HEK293 (cell line): ENCODE data around the gene CCDC92B.
A peak's percentile ranks its signal among the peaks of the same experiment; 100 is the strongest.

ENCODE experiments used
- CTCF ChIA-PET: fragments of 350-600 bp; formaldehyde crosslinking; extraction: SDS; loops from one replicate; lab custom pipeline; 2021; ENCODE audit warnings: antibody characterized with exemption; lab: Yijun Ruan, JAX
- POLR2A ChIA-PET: fragments of 300-600 bp; formaldehyde crosslinking; extraction: SDS; loops from one replicate; lab custom pipeline; 2020; ENCODE audit warnings: antibody characterized with exemption, inconsistent platforms; lab: Yijun Ruan, JAX
- H3K27ac ChIP-seq: fragments of 200-500 bp; sonication (Bioruptor generic); 2 replicates; pipeline ENCODE4 v1.5.1; 2014; ENCODE audit warnings: low read depth, low read length, control low read depth, inconsistent platforms; ENCODE audit errors: extremely low read depth
- H3K36me3 ChIP-seq, 2 experiments: fragments of 200-500 bp in 1 of 2; sonication (Bioruptor generic) in 1 of 2; 1 replicate in 1 of 2; 2 replicates in 1 of 2; pipeline ENCODE4 v1.5.1; 2014 to 2017; ENCODE audit warnings: inconsistent platforms in 2 of 2, low read length in 2 of 2; ENCODE audit not compliant: control insufficient read depth in 2 of 2, insufficient read depth in 1 of 2
- H3K4me1 ChIP-seq: fragments of 200-500 bp; sonication (Bioruptor generic); 2 replicates; pipeline ENCODE4 v1.5.1; 2014; ENCODE audit warnings: mild to moderate bottlenecking, low read length, inconsistent platforms; ENCODE audit not compliant: control insufficient read depth, insufficient read depth
- H3K4me3 ChIP-seq: 2 replicates; pipeline ENCODE4 v1.5.1; 2011; ENCODE audit warnings: low read depth, mild to moderate bottlenecking, control low read depth, low read length, moderate library complexity
- H3K9me3 ChIP-seq: fragments of 200-500 bp; sonication (Bioruptor generic); 2 replicates; pipeline ENCODE4 v1.5.1; 2014; ENCODE audit warnings: low read depth, low read length, inconsistent platforms; ENCODE audit not compliant: control insufficient read depth, insufficient read depth
- EGR2 ChIP-seq: fragments of 450-650 bp; formaldehyde crosslinking; IDR thresholded peaks from 2 replicates; pipeline ENCODE4 v1.5.1; 2016; ENCODE audit warnings: low read depth, missing biosample characterization, missing genetic modification characterization
- HOXD13 ChIP-seq: sonication (generic); formaldehyde crosslinking; IDR thresholded peaks from 2 replicates; pipeline ENCODE4 v1.8.0; 2022; ENCODE audit warnings: missing genetic modification reagents, borderline replicate concordance
- KLF17 ChIP-seq: fragments of 450-650 bp; formaldehyde crosslinking; IDR thresholded peaks from 2 replicates; pipeline ENCODE4 v1.5.1; 2016; ENCODE audit warnings: missing biosample characterization, missing genetic modification characterization
- OVOL3 ChIP-seq: fragments of 450-650 bp; formaldehyde crosslinking; IDR thresholded peaks from 2 replicates; pipeline ENCODE4 v1.5.1; 2016; ENCODE audit warnings: missing biosample characterization, missing genetic modification characterization
- PBX3 ChIP-seq: sonication (generic); formaldehyde crosslinking; IDR thresholded peaks from 2 replicates; pipeline ENCODE4 v1.8.1; 2022; ENCODE audit warnings: mild to moderate bottlenecking, moderate library complexity, missing genetic modification reagents
- PRDM10 ChIP-seq: fragments of 450-650 bp; formaldehyde crosslinking; IDR thresholded peaks from 2 replicates; pipeline ENCODE4 v1.5.1; 2016; ENCODE audit warnings: missing biosample characterization, missing genetic modification characterization
- SP7 ChIP-seq: fragments of 450-650 bp; formaldehyde crosslinking; IDR thresholded peaks from 2 replicates; pipeline ENCODE4 v1.5.1; 2016; ENCODE audit warnings: missing biosample characterization, missing genetic modification characterization
- ZBTB11 ChIP-seq: fragments of 450-650 bp; formaldehyde crosslinking; conservative IDR thresholded peaks from 2 replicates; pipeline ENCODE4 v1.5.1; 2016; ENCODE audit warnings: low read depth, missing biosample characterization, missing genetic modification characterization
- ZBTB7A ChIP-seq: fragments of 450-650 bp; formaldehyde crosslinking; IDR thresholded peaks from 2 replicates; pipeline ENCODE4 v1.5.1; 2016; ENCODE audit warnings: low read depth, missing biosample characterization, missing genetic modification characterization
- ZFHX2 ChIP-seq: fragments of 450-650 bp; formaldehyde crosslinking; conservative IDR thresholded peaks from 2 replicates; pipeline ENCODE4 v1.5.1; 2016; ENCODE audit warnings: missing biosample characterization, missing genetic modification characterization
- ZFP41 ChIP-seq: fragments of 450-650 bp; formaldehyde crosslinking; IDR thresholded peaks from 2 replicates; pipeline ENCODE4 v1.5.1; 2016; ENCODE audit warnings: missing biosample characterization, missing genetic modification characterization, borderline replicate concordance
- ZNF148 ChIP-seq: fragments of 450-650 bp; formaldehyde crosslinking; IDR thresholded peaks from 2 replicates; pipeline ENCODE4 v1.5.0; 2017; ENCODE audit warnings: missing biosample characterization, missing genetic modification characterization, borderline replicate concordance
- ZNF2 ChIP-seq: fragments of 450-650 bp; formaldehyde crosslinking; IDR thresholded peaks from 2 replicates; pipeline ENCODE4 v1.5.1; 2016; ENCODE audit warnings: missing biosample characterization, missing genetic modification characterization
- ZNF266 ChIP-seq: fragments of 450-650 bp; formaldehyde crosslinking; IDR thresholded peaks from 2 replicates; pipeline ENCODE4 v1.5.1; 2016; ENCODE audit warnings: missing biosample characterization, missing genetic modification characterization, low read depth
- ZNF341 ChIP-seq: fragments of 450-650 bp; formaldehyde crosslinking; IDR thresholded peaks from 2 replicates; pipeline ENCODE4; 2016; ENCODE audit warnings: low read depth, missing biosample characterization, missing genetic modification characterization
- ZNF354C ChIP-seq: fragments of 450-650 bp; formaldehyde crosslinking; IDR thresholded peaks from 2 replicates; pipeline ENCODE4 v1.5.1; 2016; ENCODE audit warnings: missing biosample characterization, missing genetic modification characterization, low read depth, borderline replicate concordance
- ZNF510 ChIP-seq: fragments of 450-650 bp; formaldehyde crosslinking; IDR thresholded peaks from 2 replicates; pipeline ENCODE4 v1.5.1; 2018; ENCODE audit warnings: mild to moderate bottlenecking, missing genetic modification characterization, missing biosample characterization; ENCODE audit not compliant: insufficient replicate concordance
- ZNF776 ChIP-seq: fragments of 450-650 bp; formaldehyde crosslinking; IDR thresholded peaks from 2 replicates; pipeline ENCODE4 v1.5.0; 2017; ENCODE audit warnings: missing biosample characterization, missing genetic modification characterization, borderline replicate concordance

Gene CCDC92B

GRCh38 chr17:2716649-2717048 is 32.8 kb downstream of the CCDC92B start:
- Histone ChIP-seq H3K36me3 (no peaks in the 10 kb centered on the region), H3K27ac (no peak overlapping the region), H3K9me3 (no peaks in the 10 kb centered on the region), H3K4me3 (no peak overlapping the region), H3K4me1 (peaks cover 3% of the 10 kb centered on the region; the same call in 1 of the 2 replicates)
- ChIA-PET POLR2A (interaction anchor here (1.0 kb wide), 1 partner anchor 62 kb away, joined by 4 read pairs; no protein-coding TSS in a partner anchor), CTCF (no interaction called here)
- TF ChIP-seq KLF17 (tag by site-specific recombination) = peak; percentile 45; the same call in 1 of the 2 replicates
- TF ChIP-seq ZNF2 (tag by site-specific recombination) = no peak
- TF ChIP-seq ZBTB11 = no peak
- no peak for TF ChIP-seq ZNF266 (tag by site-specific recombination)
- TF ChIP-seq ZNF341 (tag by site-specific recombination) = peak; percentile 54
- TF ChIP-seq PRDM10 = 0 out of 2 replicates have a peak, but pooled peaks have one; percentile 15
- TF ChIP-seq ZFHX2 (tag by site-specific recombination) = peak; percentile 91
- no peak for TF ChIP-seq ZFP41 (tag by site-specific recombination)
- TF ChIP-seq SP7 (tag by site-specific recombination) = peak; percentile 92
- TF ChIP-seq EGR2 (tag by site-specific recombination) = peak; percentile 91

GRCh38 chr17:2713881-2714280 is 35.6 kb downstream of the CCDC92B start:
- Histone ChIP-seq H3K4me3 (no peak overlapping the region), H3K4me1 (peaks cover 11% of the 10 kb centered on the region), H3K36me3 (no peaks in the 10 kb centered on the region), H3K9me3 (no peaks in the 10 kb centered on the region), H3K27ac (no peak overlapping the region)
- CTCF ChIA-PET = interaction anchor here (0.7 to 1.3 kb wide), 4 partner anchors 11 to 327 kb away, joined by 3 to 4 read pairs (median 3); no protein-coding TSS in a partner anchor
- POLR2A ChIA-PET = interaction anchor here (0.6 to 1.2 kb wide), 2 partner anchors 49 to 118 kb away, joined by 3 to 5 read pairs; no protein-coding TSS in a partner anchor
- TF ChIP-seq ZNF354C (tag by site-specific recombination) (no peak), ZNF776 (no peak), ZNF510 (no peak), OVOL3 (tag by site-specific recombination) (no peak), PBX3 (CRISPR knock-in tag) (no peak), ZBTB7A (no peak), ZNF148 (no peak), HOXD13 (no peak)
